CD4-positive, CD25-positive, alpha-beta regulatory T cell (primary cell): Measurements from ENCODE around the gene NTN4. TPM values are rescaled to one million over a fixed set of nuclear protein-coding genes. Genes with fewer than 3 reads are reported as not detected.
A peak's percentile ranks its signal among the peaks of the same experiment; 100 is the strongest.

Source experiments
- ATAC-seq, 2 donors: fragments of 150-1000 bp; cut with Tn5 transposase; one replicate each; pipeline ENCODE4 v1.10.0; 2021; ENCODE audit warnings: low read depth in 2 of 2, moderate number of reproducible peaks in 2 of 2, moderate library complexity in 1 of 2
- DNase-seq, 3 donors: peaks; one replicate each; pipeline versions ENCODE4 v3.0.0 to v3.0.0-alpha.2; 2012 to 2022; ENCODE audit warnings: mixed read lengths in 1 of 3
- H3K27ac ChIP-seq: one replicate; pipeline ENCODE4 v1.7.0; 2013; ENCODE audit warnings: mild to moderate bottlenecking, low read length; ENCODE audit not compliant: insufficient read depth, poor library complexity, severe bottlenecking
- H3K27me3 ChIP-seq: one replicate; pipeline ENCODE4 v1.7.0; 2013; ENCODE audit warnings: low read length; ENCODE audit not compliant: control insufficient read depth, insufficient read depth
- H3K36me3 ChIP-seq: one replicate; pipeline ENCODE4 v1.7.0; 2013; ENCODE audit warnings: mild to moderate bottlenecking, low read length, moderate library complexity; ENCODE audit not compliant: control insufficient read depth, insufficient read depth
- H3K4me1 ChIP-seq: 2 replicates; pipeline ENCODE4 v1.7.0; 2013; ENCODE audit warnings: mild to moderate bottlenecking, low read length; ENCODE audit not compliant: insufficient read depth, control insufficient read depth, poor library complexity, severe bottlenecking
- H3K4me3 ChIP-seq: one replicate; pipeline ENCODE4 v1.7.0; 2013; ENCODE audit warnings: low read depth, mild to moderate bottlenecking, low read length, moderate library complexity
- H3K9me3 ChIP-seq, 2 experiments: 1 replicate in 1 of 2; 2 replicates in 1 of 2; pipeline ENCODE4 v1.7.0; 2013; ENCODE audit warnings: low read length in 2 of 2, mild to moderate bottlenecking in 1 of 2, moderate library complexity in 1 of 2; ENCODE audit not compliant: control insufficient read depth in 2 of 2
- H3K27ac Mint-ChIP-seq, 3 donors: one replicate each; pipeline ENCODE4 v1.8.0; 2020 to 2022; ENCODE audit warnings: mild to moderate bottlenecking in 3 of 3, mixed read lengths in 3 of 3, moderate library complexity in 2 of 3
- H3K27me3 Mint-ChIP-seq: one replicate; pipeline ENCODE4 v1.8.0; 2022; ENCODE audit warnings: mild to moderate bottlenecking, mixed read lengths
- H3K36me3 Mint-ChIP-seq: one replicate; pipeline ENCODE4 v1.8.0; 2020; ENCODE audit warnings: mixed read lengths
- H3K4me1 Mint-ChIP-seq, 4 donors: one replicate each; pipeline ENCODE4 v1.8.0; 2020 to 2022; ENCODE audit warnings: mixed read lengths in 4 of 4, mild to moderate bottlenecking in 1 of 4
- H3K4me3 Mint-ChIP-seq, 4 donors: one replicate each; pipeline ENCODE4 v1.8.0; 2020 to 2022; ENCODE audit warnings: mild to moderate bottlenecking in 4 of 4, mixed read lengths in 4 of 4, moderate library complexity in 3 of 4
- H3K9me3 Mint-ChIP-seq, 7 donors: one replicate each; pipeline ENCODE4 v1.8.0; 2020 to 2022; ENCODE audit warnings: mixed read lengths in 7 of 7, mild to moderate bottlenecking in 3 of 7, moderate library complexity in 2 of 7
- polyA plus RNA-seq, 4 donors: library from polyadenylated mRNA; unstranded; fragments of 300-500 nt; fragmentation: Illumina TruSeq; gene quantifications; one replicate each; pipeline ENCODE4 v1.2.3, GENCODE V29; 2021
- total RNA-seq: library from RNA; stranded (reverse); gene quantifications from one replicate; pipeline ENCODE4 v1.2.3, GENCODE V29; 2022

NTN4 gene
- total and polyA plus RNA-seq, 5 donors from 2014 or later = 0.16 TPM; not detected in 4

DNA sequence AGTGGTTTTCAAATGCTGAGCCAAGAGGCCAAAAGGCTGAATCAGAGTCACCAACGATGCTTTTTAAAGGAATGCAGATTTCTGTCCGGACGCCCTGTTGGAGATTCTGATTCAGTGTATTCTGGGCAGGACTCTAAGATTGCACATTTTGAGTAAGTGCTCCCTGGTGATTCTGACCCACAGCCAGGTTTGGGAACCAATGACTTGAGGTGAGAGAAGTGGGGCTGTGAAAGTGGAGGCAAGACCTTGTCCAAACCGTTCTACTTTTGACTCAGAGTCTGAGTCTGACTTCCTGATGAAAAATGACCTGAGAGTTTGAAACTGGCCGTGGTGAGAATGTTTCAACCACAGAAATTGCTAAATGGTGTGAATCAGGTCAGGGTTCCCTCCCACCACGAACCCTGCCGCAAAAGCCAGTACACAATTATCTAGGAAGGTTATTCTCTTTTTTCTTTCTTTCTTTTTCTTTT, 90.2 kb downstream of the NTN4 start:
- Histone ChIP-seq H3K27ac (no peak overlapping the region), H3K27me3 (no peaks in the 10 kb centered on the region), H3K4me1 (no peaks in the 10 kb centered on the region), H3K4me3 (no peak overlapping the region), H3K36me3 (no peaks in the 10 kb centered on the region), H3K9me3 (no peaks in the 10 kb centered on the region)
- Mint-ChIP-seq H3K27ac (no peak overlapping the region), H3K27me3 (peaks cover 21% of the 10 kb centered on the region), H3K4me1 (no peaks in the 10 kb centered on the region), H3K4me3 (no peak overlapping the region), H3K9me3 (no peaks in the 10 kb centered on the region), H3K36me3 (no peaks in the 10 kb centered on the region)
- no peak for DNase-seq
- no peak for ATAC-seq

DNA sequence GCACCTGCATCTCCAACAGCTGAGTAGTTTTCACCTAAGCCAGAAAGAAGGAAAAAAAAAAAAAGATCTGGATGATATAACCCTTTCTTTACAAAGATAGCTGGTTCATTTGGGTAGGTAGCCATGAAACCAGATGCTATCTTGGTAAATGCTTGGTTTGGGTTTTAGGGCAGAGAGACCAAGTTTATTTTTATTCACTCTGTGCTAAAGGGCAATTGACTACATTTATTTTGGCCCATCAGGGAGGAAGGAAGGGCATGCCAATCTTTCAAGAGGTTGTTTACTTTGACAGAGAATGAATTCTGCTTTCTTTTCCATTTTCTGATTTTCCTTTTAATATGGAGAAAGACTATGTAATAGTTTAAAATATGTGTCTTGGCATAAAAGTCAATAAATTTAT, 91.0 kb downstream of the NTN4 start:
- DNase-seq = no peak
- Mint-ChIP-seq H3K4me1 (no peaks in the 10 kb centered on the region), H3K36me3 (no peaks in the 10 kb centered on the region), H3K9me3 (no peaks in the 10 kb centered on the region), H3K27me3 (peaks cover 16% of the 10 kb centered on the region), H3K27ac (no peak overlapping the region), H3K4me3 (no peak overlapping the region)
- Histone ChIP-seq H3K4me3 (no peak overlapping the region), H3K4me1 (no peaks in the 10 kb centered on the region), H3K27ac (no peak overlapping the region), H3K9me3 (no peaks in the 10 kb centered on the region), H3K36me3 (no peaks in the 10 kb centered on the region), H3K27me3 (no peaks in the 10 kb centered on the region)
- ATAC-seq = no peak

DNA sequence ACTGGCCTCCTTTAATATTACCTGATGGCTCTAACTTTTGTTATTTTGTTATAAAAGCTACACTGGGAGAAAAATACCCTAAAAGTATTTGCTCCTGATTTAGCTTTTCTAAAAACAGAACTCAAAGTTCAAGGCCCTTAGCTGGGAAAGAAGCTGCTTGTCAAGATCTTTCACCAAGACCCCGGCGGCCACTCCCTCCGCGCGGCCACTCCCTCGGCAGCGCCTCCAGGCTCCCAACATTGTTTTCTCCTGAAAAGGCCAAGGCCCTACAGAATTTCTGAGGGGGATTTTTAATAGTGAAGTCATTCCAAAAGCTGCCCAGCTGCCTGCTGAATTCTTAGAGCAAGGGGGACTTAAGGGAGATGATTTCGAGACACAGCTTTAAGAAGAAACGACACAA, 96.4 kb downstream of the NTN4 start:
- Histone ChIP-seq H3K4me1 (no peaks in the 10 kb centered on the region), H3K27ac (no peak overlapping the region), H3K27me3 (peaks cover 3% of the 10 kb centered on the region), H3K4me3 (no peak overlapping the region), H3K36me3 (no peaks in the 10 kb centered on the region), H3K9me3 (no peaks in the 10 kb centered on the region)
- H3K4me3 Mint-ChIP-seq = no peak overlapping the region
- H3K9me3 Mint-ChIP-seq = peaks cover 0 to 1% (median 0%) of the 10 kb centered on the region in 7 donors
- H3K27ac Mint-ChIP-seq = no peak overlapping the region
- no peaks in the 10 kb centered on the region for H3K4me1 Mint-ChIP-seq
- DNase-seq = no peak
- no peaks in the 10 kb centered on the region for H3K36me3 Mint-ChIP-seq
- ATAC-seq = no peak
- peaks cover 8% of the 10 kb centered on the region for H3K27me3 Mint-ChIP-seq

DNA sequence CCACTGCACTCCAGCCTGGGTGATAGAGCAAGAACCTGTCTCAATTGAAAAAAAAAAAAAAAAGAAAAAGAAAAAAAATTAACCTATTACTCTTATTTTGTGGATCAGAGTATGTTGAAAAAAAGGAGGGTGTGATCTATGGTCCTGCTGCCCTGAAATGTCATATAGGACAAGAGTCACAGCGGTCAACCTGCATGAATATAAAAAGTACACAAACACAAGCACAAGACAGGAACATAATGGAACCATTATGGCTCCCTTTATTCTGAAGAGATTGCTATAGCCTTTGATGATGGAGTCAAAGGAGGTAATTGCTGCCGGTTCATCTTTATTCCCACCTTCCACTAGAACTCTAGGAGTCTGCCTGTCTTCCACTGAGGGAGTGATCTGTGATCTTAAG, 96.9 kb downstream of the NTN4 start:
- Mint-ChIP-seq H3K27me3 (peaks cover 8% of the 10 kb centered on the region), H3K4me3 (no peak overlapping the region), H3K4me1 (no peaks in the 10 kb centered on the region), H3K36me3 (no peaks in the 10 kb centered on the region), H3K27ac (no peak overlapping the region), H3K9me3 (peaks cover 0 to 1% (median 0%) of the 10 kb centered on the region in 7 donors)
- H3K4me1 ChIP-seq = no peaks in the 10 kb centered on the region
- no peaks in the 10 kb centered on the region for H3K9me3 ChIP-seq
- H3K27me3 ChIP-seq = peaks cover 3% of the 10 kb centered on the region
- H3K4me3 ChIP-seq = no peak overlapping the region
- no peak overlapping the region for H3K27ac ChIP-seq
- H3K36me3 ChIP-seq = no peaks in the 10 kb centered on the region
- ATAC-seq (no peak), DNase-seq (no peak)

DNA sequence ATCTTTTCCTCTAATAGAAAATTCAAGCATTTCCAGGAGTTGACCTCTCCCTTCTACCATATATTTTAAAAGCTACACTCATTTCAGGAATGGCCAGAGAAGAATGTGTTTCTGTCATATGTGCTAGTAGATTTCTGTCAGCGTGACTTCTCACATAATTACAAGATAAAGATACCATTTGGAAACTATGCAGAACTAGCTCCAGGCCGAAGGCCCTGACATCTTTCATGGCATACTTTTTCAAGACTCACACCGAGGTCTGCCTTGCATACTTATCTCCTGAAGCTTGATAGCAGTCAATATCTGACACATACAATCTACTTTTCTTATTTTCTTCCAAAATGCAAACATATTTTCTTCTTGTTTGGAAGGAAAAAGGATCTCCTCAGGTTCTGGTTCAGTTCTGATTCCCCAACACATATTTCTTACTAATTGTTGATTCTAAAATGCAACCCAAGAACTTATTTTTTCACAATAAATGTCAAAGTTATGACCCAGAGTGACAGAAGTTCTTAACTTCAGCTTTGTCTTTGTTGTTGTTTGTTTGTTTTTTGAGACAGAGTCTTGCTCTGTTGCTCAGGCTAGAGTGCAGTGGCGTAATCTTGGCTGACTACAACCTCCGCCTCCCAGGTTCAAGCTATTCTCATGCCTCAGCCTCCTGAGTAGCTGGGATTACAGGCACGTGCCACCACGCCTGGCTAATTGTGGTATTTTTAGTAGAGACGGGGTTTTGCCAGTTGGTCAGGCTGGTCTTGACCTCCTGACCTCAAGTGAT, 99.5 kb downstream of the NTN4 start:
- H3K27ac Mint-ChIP-seq = no peak overlapping the region
- H3K9me3 Mint-ChIP-seq = peaks cover 0 to 1% (median 0%) of the 10 kb centered on the region in 7 donors
- H3K4me3 Mint-ChIP-seq = no peak overlapping the region
- Histone ChIP-seq H3K36me3 (no peaks in the 10 kb centered on the region), H3K27ac (no peak overlapping the region), H3K27me3 (peaks cover 3% of the 10 kb centered on the region), H3K9me3 (no peaks in the 10 kb centered on the region), H3K4me1 (no peaks in the 10 kb centered on the region), H3K4me3 (no peak overlapping the region)
- H3K36me3 Mint-ChIP-seq = no peaks in the 10 kb centered on the region
- ATAC-seq (no peak), DNase-seq (no peak)
- H3K27me3 Mint-ChIP-seq = no peaks in the 10 kb centered on the region
- no peaks in the 10 kb centered on the region for H3K4me1 Mint-ChIP-seq

DNA sequence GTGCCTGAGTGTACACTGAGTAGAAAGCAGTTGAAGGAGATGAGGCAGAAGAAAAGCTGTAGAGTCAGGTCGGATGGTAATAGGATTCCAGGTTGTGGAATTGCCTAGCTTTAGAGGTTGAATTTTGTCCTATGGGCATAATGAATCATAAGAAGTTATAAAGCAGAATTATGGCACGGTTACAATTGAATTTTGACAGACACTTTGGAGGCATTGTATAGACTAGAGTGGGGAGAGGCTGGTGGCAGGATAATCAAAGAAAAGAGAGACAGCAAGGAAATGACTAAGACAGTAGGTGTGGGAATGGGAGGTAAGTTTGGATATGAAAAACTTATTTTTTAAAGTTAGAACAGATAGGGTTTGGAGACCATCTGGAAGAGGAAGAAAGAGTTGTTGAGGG, 102.6 kb downstream of the NTN4 start:
- Histone ChIP-seq H3K36me3 (no peaks in the 10 kb centered on the region), H3K4me3 (no peak overlapping the region), H3K9me3 (no peaks in the 10 kb centered on the region), H3K4me1 (no peaks in the 10 kb centered on the region), H3K27ac (no peak overlapping the region), H3K27me3 (peaks cover 3% of the 10 kb centered on the region)
- DNase-seq (no peak), ATAC-seq (no peak)
- H3K27ac Mint-ChIP-seq = no peak overlapping the region
- peaks cover 0 to 3% (median 0%) of the 10 kb centered on the region in 7 donors for H3K9me3 Mint-ChIP-seq
- H3K4me1 Mint-ChIP-seq = no peaks in the 10 kb centered on the region
- no peaks in the 10 kb centered on the region for H3K27me3 Mint-ChIP-seq
- no peaks in the 10 kb centered on the region for H3K36me3 Mint-ChIP-seq
- no peak overlapping the region for H3K4me3 Mint-ChIP-seq

DNA sequence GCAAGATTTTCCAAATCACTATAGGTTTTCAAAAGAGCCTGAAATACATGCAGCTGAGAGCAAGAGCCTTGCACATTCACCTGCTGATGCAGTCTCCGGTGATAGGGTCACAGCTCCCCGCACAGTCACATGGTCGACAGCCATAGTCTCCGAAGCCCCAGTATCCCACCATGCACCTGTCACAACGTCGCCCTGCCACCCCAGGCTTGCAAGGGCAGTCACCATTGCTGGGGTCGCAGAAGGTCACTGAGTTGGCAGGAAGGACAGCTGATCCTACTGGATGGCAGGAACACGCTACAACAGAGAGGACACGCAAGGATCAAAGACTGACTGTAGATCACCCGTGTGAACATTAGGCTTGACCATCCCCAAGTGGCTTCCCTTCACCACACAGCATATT, 107.1 kb downstream of the NTN4 start:
- Mint-ChIP-seq H3K27me3 (peaks cover 5% of the 10 kb centered on the region), H3K27ac (no peak overlapping the region), H3K4me1 (no peaks in the 10 kb centered on the region), H3K9me3 (peaks cover 0 to 8% (median 1%) of the 10 kb centered on the region in 7 donors), H3K4me3 (no peak overlapping the region), H3K36me3 (no peaks in the 10 kb centered on the region)
- Histone ChIP-seq H3K27ac (no peak overlapping the region), H3K27me3 (no peaks in the 10 kb centered on the region), H3K9me3 (no peaks in the 10 kb centered on the region), H3K4me3 (no peak overlapping the region), H3K4me1 (no peaks in the 10 kb centered on the region), H3K36me3 (no peaks in the 10 kb centered on the region)
- no peak for DNase-seq
- ATAC-seq = no peak

DNA sequence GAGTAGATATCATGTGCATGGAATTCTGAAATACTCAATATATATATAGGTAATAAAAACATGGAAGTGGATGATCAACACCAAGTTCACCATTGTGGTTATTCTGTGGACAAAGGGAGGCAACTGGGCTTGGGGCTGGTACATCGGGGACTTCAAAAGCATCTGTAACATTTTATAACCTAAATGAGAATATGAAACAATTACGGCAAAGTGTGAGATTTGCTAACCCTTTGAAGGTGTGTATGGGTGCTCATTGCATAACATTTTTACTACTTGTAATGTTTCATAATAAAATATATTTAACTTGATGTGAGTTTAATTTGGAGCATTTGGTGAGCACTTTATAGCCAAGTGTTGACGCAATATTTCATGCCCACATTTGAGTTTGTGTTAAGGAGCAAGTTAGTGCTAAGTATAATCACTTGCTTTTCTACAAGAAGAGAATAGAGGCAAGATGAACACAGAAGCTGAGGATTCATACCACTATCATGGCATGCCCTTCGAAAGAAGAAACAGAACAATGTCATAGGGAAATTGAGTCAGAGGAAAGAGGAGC, 109.3 kb downstream of the NTN4 start:
- H3K36me3 ChIP-seq = no peaks in the 10 kb centered on the region
- ATAC-seq (no peak), DNase-seq (no peak)
- no peaks in the 10 kb centered on the region for H3K4me1 Mint-ChIP-seq
- H3K4me3 ChIP-seq = no peak overlapping the region
- H3K36me3 Mint-ChIP-seq = no peaks in the 10 kb centered on the region
- peak overlapping the region in 1 of 3 donors; percentile 48 for H3K27ac Mint-ChIP-seq
- no peak overlapping the region for H3K4me3 Mint-ChIP-seq
- no peaks in the 10 kb centered on the region for H3K4me1 ChIP-seq
- no peak overlapping the region for H3K27ac ChIP-seq
- no peaks in the 10 kb centered on the region for H3K9me3 ChIP-seq
- H3K27me3 ChIP-seq = no peaks in the 10 kb centered on the region
- H3K9me3 Mint-ChIP-seq = peaks cover 0 to 8% (median 3%) of the 10 kb centered on the region in 7 donors
- H3K27me3 Mint-ChIP-seq = peaks cover 5% of the 10 kb centered on the region
